Dedifferentiated amniotic fluid mesenchymal stem cell (primary cell): Measurements from ENCODE around the gene WDR5.

Experiments used
- DNase-seq: peaks from one replicate; pipeline ENCODE4 v3.0.0-alpha.2; 2016; ENCODE audit errors: extremely low spot score

Gene WDR5

GRCh38 chr9:134208981-134209725 lies 73.3 kb downstream of the WDR5 start:
- DNase-seq, result no peak
